ENCODE data around the gene PCDHGB4. TPM values are rescaled to one million over a fixed set of nuclear protein-coding genes. Genes with fewer than 3 reads are reported as not detected.

The PCDHGB4 gene
- total and polyA plus RNA-seq, 2 experiments from 2014 or later = 5.0 to 6.8 TPM

DNA sequence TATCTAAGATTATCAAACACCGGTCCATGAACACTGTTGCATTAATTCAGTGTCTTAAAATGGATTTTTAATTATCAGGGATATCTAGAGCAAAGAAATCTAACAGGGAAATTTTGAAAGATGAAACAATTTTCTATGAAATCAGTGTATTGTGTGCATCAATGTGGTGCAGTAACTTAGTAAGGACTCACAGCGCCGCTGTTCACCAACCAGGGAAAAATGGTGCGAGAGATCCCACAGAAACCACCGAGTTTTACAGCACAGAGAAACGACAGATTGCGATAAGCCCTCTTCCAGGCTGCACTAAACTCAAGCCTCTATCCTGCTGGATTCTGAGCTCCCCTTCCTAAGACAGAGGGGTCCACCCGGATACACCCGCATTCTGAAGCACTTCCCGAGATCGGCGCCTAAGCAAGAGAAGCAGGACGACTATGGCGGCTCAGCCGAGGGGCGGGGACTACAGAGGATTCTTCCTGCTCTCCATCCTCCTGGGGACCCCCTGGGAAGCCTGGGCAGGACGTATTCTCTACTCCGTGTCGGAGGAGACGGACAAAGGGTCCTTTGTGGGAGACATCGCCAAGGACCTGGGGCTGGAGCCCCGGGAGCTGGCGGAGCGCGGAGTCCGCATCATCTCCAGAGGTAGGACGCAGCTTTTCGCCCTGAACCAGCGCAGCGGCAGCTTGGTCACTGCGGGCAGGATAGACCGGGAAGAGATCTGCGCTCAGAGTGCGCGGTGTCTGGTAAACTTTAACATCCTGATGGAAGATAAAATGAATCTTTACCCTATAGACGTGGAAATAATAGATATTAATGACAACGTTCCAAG is 4.8 kb upstream of the PCDHGB4 start, which contains the start of gene PCDHGA7:
Gene PCDHGA7 (plus strand): TSS at position 274 of the 826 bp plus-strand sequence. CDS start 158 bp downstream, at position 432.
- no peak within 1 kb of the TSS; the same call in 1 of the 2 replicates for H3K4me3 ChIP-seq
- no peaks in the 10 kb centered on the region for H3K36me3 ChIP-seq (ENCODE audit: low read depth)
- H4K20me1 ChIP-seq (ENCODE audit: insufficient read depth) = no peaks in the 10 kb centered on the region
- in situ Hi-C loops (cut with MboI) = no loop called here
- H2AFZ ChIP-seq = no peak within 1 kb of the TSS; the same call in 1 of the 2 replicates
- no peak within 1 kb of the TSS for H3K27ac ChIP-seq
- no peaks in the 10 kb centered on the region for H3K9me2 ChIP-seq (ENCODE audit: insufficient read depth)
- no peaks in the 10 kb centered on the region for H3K9me3 ChIP-seq (ENCODE audit: low read depth)
- TF ChIP-seq EZH2phosphoT487 (IDR thresholded peaks at IDR 0.05; ENCODE audit: insufficient read depth, low read depth) (no peak), EZH2 (IDR thresholded peaks at IDR 0.05; ENCODE audit: insufficient read depth, poor library complexity, severe bottlenecking) (no peak)
- no peaks in the 10 kb centered on the region for H3F3A ChIP-seq (ENCODE audit: insufficient read depth)
- WGBS, 2 experiments (ENCODE audit: low coverage in 1 of 2, low lambda C conversion rate in 2 of 2, missing lambda C conversion rate in 2 of 2) = 34 to 38% methylated on average over 36 to 37 of the region's 37 CpGs
- no peak for DNase-seq
- H3K4me1 ChIP-seq (ENCODE audit: insufficient read depth) = no peaks in the 10 kb centered on the region
- H3K9ac ChIP-seq = no peak within 1 kb of the TSS
- no peak within 1 kb of the TSS for H3K4me2 ChIP-seq (ENCODE audit: unreplicated experiment)
- H3K79me2 ChIP-seq (ENCODE audit: insufficient read depth) = no peaks in the 10 kb centered on the region
- no peaks in the 10 kb centered on the region for H3K27me3 ChIP-seq (replicated peaks; ENCODE audit: insufficient read depth)

DNA sequence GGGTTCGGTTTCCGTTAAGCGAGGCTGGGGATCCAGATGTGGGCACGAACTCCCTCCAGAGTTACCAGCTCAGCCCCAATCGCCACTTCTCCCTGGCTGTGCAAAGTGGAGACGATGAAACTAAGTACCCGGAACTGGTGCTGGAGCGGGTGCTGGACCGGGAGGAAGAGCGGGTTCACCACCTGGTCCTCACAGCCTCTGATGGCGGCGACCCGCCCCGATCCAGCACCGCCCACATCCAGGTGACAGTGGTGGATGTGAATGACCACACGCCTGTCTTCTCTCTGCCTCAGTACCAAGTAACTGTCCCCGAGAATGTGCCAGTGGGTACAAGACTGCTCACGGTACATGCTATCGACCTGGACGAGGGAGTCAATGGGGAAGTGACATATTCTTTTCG is 4.2 kb upstream of the PCDHGB4 start:
- 41 to 42% methylated on average over 18 to 21 of the region's 21 CpGs for WGBS, 2 experiments (ENCODE audit: low coverage in 1 of 2, low lambda C conversion rate in 2 of 2, missing lambda C conversion rate in 2 of 2)
- no peaks in the 10 kb centered on the region for H3K9me2 ChIP-seq (ENCODE audit: insufficient read depth)
- no peaks in the 10 kb centered on the region for H3K9me3 ChIP-seq (ENCODE audit: low read depth)
- H3K4me1 ChIP-seq (ENCODE audit: insufficient read depth) = no peaks in the 10 kb centered on the region
- no peak overlapping the region for H3K4me2 ChIP-seq (ENCODE audit: unreplicated experiment)
- H4K20me1 ChIP-seq (ENCODE audit: insufficient read depth) = no peaks in the 10 kb centered on the region
- no peak overlapping the region for H3K4me3 ChIP-seq
- no peaks in the 10 kb centered on the region for H3K27me3 ChIP-seq (replicated peaks; ENCODE audit: insufficient read depth)
- no peaks in the 10 kb centered on the region for H3K36me3 ChIP-seq (ENCODE audit: low read depth)
- in situ Hi-C loops (cut with MboI) = no loop called here
- TF ChIP-seq EZH2 (IDR thresholded peaks at IDR 0.05; ENCODE audit: insufficient read depth, poor library complexity, severe bottlenecking) (no peak), EZH2phosphoT487 (IDR thresholded peaks at IDR 0.05; ENCODE audit: insufficient read depth, low read depth) (no peak)
- H2AFZ ChIP-seq = no peak overlapping the region
- no peak overlapping the region for H3K27ac ChIP-seq
- no peak overlapping the region for H3K9ac ChIP-seq
- H3F3A ChIP-seq (ENCODE audit: insufficient read depth) = no peaks in the 10 kb centered on the region
- DNase-seq = no peak
- no peaks in the 10 kb centered on the region for H3K79me2 ChIP-seq (ENCODE audit: insufficient read depth)

DNA sequence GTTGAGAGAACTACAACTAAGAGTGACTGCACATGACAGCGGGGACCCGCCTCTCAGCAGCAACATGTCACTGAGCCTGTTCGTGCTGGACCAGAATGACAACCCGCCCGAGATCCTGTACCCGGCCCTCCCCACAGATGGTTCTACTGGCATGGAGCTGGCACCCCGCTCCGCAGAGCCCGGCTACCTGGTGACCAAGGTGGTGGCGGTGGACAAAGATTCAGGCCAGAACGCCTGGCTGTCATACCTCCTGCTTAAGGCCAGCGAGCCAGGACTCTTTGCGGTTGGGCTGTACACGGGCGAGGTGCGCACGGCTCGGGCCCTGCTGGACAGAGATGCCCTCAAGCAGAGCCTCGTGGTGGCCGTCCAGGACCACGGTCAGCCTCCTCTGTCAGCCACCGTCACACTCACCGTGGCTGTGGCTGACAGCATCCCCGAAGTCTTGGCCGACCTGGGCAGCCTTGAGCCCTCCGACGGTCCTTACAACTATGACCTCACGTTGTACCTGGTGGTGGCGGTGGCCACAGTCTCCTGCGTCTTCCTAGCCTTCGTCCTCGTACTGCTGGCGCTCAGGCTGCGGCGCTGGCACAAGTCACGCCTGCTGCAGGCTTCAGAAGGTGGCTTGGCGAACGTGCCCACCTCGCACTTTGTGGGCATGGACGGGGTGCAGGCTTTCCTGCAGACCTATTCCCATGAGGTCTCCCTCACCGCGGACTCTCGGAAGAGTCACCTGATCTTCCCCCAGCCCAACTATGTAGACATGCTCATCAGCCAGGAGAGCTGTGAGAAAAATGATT is 2.8 kb upstream of the PCDHGB4 start:
- no peaks in the 10 kb centered on the region for H3K4me1 ChIP-seq (ENCODE audit: insufficient read depth)
- no peaks in the 10 kb centered on the region for H3K9me2 ChIP-seq (ENCODE audit: insufficient read depth)
- H3K36me3 ChIP-seq (ENCODE audit: low read depth) = no peaks in the 10 kb centered on the region
- H4K20me1 ChIP-seq (ENCODE audit: insufficient read depth) = no peaks in the 10 kb centered on the region
- no peak overlapping the region for H3K4me3 ChIP-seq
- H3K4me2 ChIP-seq (ENCODE audit: unreplicated experiment) = no peak overlapping the region
- H3K9me3 ChIP-seq (ENCODE audit: low read depth) = no peaks in the 10 kb centered on the region
- H3K79me2 ChIP-seq (ENCODE audit: insufficient read depth) = no peaks in the 10 kb centered on the region
- in situ Hi-C loops (cut with MboI) = no loop called here
- H3K9ac ChIP-seq = no peak overlapping the region
- no peak for TF ChIP-seq EZH2 (IDR thresholded peaks at IDR 0.05; ENCODE audit: insufficient read depth, poor library complexity, severe bottlenecking)
- no peak for TF ChIP-seq EZH2phosphoT487 (IDR thresholded peaks at IDR 0.05; ENCODE audit: insufficient read depth, low read depth)
- DNase-seq = no peak
- no peak overlapping the region for H3K27ac ChIP-seq
- H2AFZ ChIP-seq = no peak overlapping the region
- H3F3A ChIP-seq (ENCODE audit: insufficient read depth) = no peaks in the 10 kb centered on the region
- no peaks in the 10 kb centered on the region for H3K27me3 ChIP-seq (replicated peaks; ENCODE audit: insufficient read depth)
- 36 to 38% methylated on average over 42 to 43 of the region's 43 CpGs for WGBS, 2 experiments (ENCODE audit: low coverage in 1 of 2, low lambda C conversion rate in 2 of 2, missing lambda C conversion rate in 2 of 2)

DNA sequence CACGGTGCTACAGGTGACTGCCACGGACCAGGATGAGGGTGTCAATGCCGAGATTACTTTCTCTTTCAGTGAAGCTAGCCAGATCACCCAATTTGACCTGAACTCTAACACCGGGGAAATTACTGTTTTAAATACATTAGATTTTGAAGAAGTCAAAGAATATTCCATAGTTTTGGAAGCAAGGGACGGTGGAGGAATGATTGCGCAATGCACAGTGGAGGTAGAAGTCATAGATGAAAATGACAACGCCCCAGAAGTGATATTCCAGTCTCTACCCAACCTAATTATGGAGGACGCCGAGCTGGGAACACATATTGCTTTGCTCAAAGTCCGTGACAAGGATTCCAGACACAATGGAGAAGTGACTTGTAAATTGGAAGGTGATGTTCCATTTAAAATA is 1.2 kb downstream of the PCDHGB4 start:
- H3K4me3 ChIP-seq = no peak overlapping the region
- no peak overlapping the region for H2AFZ ChIP-seq
- H3K4me2 ChIP-seq (ENCODE audit: unreplicated experiment) = no peak overlapping the region
- in situ Hi-C loops (cut with MboI) = no loop called here
- H3K27me3 ChIP-seq (replicated peaks; ENCODE audit: insufficient read depth) = no peaks in the 10 kb centered on the region
- no peaks in the 10 kb centered on the region for H3K9me2 ChIP-seq (ENCODE audit: insufficient read depth)
- H4K20me1 ChIP-seq (ENCODE audit: insufficient read depth) = no peaks in the 10 kb centered on the region
- no peaks in the 10 kb centered on the region for H3K4me1 ChIP-seq (ENCODE audit: insufficient read depth)
- DNase-seq = no peak
- H3F3A ChIP-seq (ENCODE audit: insufficient read depth) = no peaks in the 10 kb centered on the region
- no peak overlapping the region for H3K9ac ChIP-seq
- no peak overlapping the region for H3K27ac ChIP-seq
- no peaks in the 10 kb centered on the region for H3K36me3 ChIP-seq (ENCODE audit: low read depth)
- 47% methylated on average over 10 of the region's 10 CpGs for WGBS, 2 experiments (ENCODE audit: low coverage in 1 of 2, low lambda C conversion rate in 2 of 2, missing lambda C conversion rate in 2 of 2)
- no peaks in the 10 kb centered on the region for H3K9me3 ChIP-seq (ENCODE audit: low read depth)
- TF ChIP-seq EZH2 (IDR thresholded peaks at IDR 0.05; ENCODE audit: insufficient read depth, poor library complexity, severe bottlenecking) (no peak), EZH2phosphoT487 (IDR thresholded peaks at IDR 0.05; ENCODE audit: insufficient read depth, low read depth) (no peak)
- no peaks in the 10 kb centered on the region for H3K79me2 ChIP-seq (ENCODE audit: insufficient read depth)

Measured in GM23248 (cell line).